GM12873 (cell line): ENCODE results near the gene SLC15A2.

Experiments
- TF ChIP-seq, protein P1 (sequence below): IDR thresholded peaks from 2 replicates; pipeline ENCODE4 v1.5.1; 2012; ENCODE audit warnings: low read depth, mild to moderate bottlenecking, moderate library complexity, low read length, control low read depth; ENCODE audit not compliant: insufficient read depth; ENCODE audit errors: missing control alignments

Gene SLC15A2

DNA sequence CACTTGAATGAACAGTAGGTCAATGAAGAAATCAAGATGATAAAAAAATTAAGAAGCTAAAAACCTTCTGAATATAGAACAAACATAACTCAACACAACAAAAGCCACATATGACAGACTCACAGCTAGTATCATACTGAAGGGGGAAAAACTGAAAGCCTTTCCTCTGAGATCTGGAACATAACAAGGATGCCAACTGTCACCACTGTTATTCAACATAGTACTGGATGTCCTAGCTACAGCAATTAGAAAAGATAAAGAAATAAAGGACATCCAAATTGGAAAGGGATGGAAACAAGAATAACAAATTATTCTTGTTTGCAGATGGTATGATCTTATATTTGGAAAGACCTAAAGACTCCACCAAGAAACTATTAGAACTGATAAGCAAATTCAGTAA lies 67.1 kb downstream of the SLC15A2 start:
- TF ChIP-seq, protein P1, sequence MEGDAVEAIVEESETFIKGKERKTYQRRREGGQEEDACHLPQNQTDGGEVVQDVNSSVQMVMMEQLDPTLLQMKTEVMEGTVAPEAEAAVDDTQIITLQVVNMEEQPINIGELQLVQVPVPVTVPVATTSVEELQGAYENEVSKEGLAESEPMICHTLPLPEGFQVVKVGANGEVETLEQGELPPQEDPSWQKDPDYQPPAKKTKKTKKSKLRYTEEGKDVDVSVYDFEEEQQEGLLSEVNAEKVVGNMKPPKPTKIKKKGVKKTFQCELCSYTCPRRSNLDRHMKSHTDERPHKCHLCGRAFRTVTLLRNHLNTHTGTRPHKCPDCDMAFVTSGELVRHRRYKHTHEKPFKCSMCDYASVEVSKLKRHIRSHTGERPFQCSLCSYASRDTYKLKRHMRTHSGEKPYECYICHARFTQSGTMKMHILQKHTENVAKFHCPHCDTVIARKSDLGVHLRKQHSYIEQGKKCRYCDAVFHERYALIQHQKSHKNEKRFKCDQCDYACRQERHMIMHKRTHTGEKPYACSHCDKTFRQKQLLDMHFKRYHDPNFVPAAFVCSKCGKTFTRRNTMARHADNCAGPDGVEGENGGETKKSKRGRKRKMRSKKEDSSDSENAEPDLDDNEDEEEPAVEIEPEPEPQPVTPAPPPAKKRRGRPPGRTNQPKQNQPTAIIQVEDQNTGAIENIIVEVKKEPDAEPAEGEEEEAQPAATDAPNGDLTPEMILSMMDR: no peak

GRCh38 chr3:121962443-121962842 lies 68.2 kb downstream of the SLC15A2 start:
- TF ChIP-seq, protein P1: no peak

- TF ChIP-seq, protein P1: no peak
Measured at GRCh38 chr3:121963608-121964007, 69.4 kb downstream of the SLC15A2 start.

- TF ChIP-seq, protein P1: no peak
Measured at GRCh38 chr3:121969631-121970030, 75.4 kb downstream of the SLC15A2 start.

DNA sequence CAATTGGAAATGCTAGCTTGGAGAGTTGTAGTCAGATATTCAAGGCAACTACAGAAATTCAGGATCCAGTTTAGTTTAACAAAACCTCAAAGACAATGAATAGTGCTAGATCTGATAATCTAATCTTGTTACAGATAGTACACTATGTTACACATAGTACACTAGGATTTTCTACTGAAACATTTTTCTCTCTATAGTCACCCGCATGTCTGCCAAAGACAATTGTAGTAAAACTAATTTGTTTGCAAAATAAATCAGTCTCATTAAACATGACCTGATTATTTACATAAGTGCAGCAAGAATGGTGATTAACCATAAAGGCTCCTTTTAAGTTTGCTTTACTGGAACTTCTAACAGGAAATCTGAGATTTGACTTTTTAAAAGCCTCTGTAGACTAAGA lies 75.8 kb downstream of the SLC15A2 start:
- TF ChIP-seq, protein P1: no peak

DNA sequence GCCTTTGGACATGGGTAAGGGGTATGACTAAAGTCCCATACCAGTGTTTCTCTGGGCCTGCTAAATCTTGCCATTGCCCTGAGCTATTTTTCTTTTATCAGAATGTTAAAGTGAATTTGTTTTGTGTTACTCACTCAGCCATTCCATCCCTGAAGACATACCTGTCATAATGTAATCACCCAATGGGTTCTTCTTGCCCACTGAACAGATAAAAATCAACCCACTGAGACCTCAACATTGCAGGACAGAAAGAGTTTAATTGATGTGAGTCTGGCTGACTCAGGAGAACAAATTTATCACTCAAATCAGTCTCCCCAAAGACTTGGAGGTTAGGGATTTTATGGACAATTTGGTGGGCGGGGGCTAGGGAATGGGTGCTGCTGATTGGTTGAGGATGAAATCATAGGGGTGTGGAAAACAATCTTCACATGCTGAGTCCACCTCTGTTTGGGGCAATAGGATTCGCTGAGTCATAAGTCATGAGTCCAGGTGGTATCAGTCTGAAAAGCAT lies 80.5 kb downstream of the SLC15A2 start:
- TF ChIP-seq, protein P1: no peak

GRCh38 chr3:121975702-121976302 lies 81.6 kb downstream of the SLC15A2 start:
- TF ChIP-seq, protein P1: no peak
